CD4-positive, alpha-beta T cell treated with Interleukin-1 beta for 1 hour (primary cell): Measurements from ENCODE around the gene SRP19.
A peak's percentile ranks its signal among the peaks of the same experiment; 100 is the strongest.
"Not testable (repeated sequence)": the region's sequence is repeated elsewhere in the genome, so short reads cannot be mapped to it uniquely, and the experiment has no call there.

Source experiments
- DNase-seq, 2 donors: peaks; one replicate each; pipeline ENCODE4 v3.0.0-alpha.2; 2020 to 2022

SRP19 gene

DNA sequence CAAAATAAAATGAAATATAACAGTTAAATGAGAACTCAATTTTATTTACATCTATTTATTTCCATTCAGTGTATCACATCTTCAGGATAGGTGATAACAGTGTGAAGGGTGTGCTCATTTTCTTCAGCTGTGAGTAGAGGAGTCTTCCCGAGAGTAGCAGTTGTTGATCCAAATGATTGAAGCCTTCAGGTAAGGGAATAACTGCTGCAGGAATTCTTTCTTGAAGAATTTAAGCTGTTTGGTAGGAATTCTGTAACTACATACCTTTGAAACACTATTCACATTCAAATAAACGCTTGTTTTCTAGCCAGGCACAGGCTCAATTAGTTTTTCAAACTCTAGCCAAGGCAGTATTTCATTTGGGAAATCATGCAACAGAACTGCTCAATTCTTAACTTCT is 15.3 kb downstream of the SRP19 start:
- no peak for DNase-seq

DNA sequence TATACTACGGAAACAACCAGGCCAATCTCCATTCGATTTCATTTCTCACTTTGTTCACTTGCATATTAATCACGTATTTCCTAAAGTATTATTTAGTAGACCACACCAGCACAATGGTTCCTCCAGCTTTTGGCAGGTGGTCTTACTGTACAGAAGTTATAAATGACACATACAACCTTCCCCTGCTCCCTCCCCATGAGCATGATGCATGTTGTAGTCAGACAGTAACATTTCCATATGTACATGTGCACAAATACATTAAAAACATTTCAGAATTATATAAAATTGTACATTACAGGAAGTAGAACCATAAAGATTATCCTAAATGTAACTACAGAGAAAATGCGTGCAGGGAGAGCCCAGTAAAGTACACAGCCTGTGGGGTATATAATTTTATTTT is 17.0 kb downstream of the SRP19 start:
- DNase-seq: no peak

GRCh38 chr5:112878760-112879159 is 17.7 kb downstream of the SRP19 start:
- DNase-seq: peak; percentile 5 to 50

DNA sequence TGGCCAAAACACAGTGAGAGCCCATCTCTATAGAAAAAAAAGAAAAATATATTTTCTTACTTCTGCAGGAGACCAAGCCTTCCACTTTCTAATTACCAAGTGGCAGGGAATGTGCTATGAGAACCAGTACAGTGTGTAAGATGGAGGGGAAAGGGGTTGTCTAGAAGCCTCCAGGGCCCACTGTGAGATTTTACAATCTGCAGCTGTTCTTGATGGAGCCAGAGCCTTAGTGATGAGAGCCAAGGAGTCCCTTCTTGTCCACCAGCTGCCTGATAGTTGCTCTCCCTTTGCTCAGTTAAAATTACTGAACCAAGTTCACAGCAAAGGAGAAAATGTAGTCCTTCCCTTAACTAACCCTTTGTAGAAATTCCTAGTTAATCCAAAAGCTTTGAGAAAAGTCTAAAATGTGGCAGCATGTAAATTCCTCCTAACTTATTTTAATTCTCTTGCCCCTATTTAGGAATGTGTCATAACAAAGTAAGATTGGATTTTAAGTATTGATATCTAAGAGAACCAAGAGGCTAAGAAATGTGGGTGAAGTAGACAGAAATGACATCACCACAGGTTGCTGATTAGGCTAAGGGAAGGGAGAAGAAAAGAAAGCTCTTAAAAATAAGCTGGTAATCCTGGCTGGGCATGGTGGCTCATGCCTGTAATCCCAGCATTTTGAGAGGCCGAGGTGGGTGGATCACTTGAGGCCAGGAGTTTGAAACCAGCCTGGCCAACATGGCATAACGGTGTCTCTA is 19.3 kb downstream of the SRP19 start:
- DNase-seq: no peak

- no peak for DNase-seq
These were observed 22.1 kb downstream of the SRP19 start for GRCh38 chr5:112883192-112883591.

GRCh38 chr5:112885001-112885400 is 23.9 kb downstream of the SRP19 start:
- no peak for DNase-seq

- DNase-seq: no peak
These were observed 25.9 kb downstream of the SRP19 start for GRCh38 chr5:112886975-112887374.

GRCh38 chr5:112892066-112892465 is 31.0 kb downstream of the SRP19 start:
- not testable (repeated sequence) for DNase-seq

GRCh38 chr5:112892776-112893175 is 31.7 kb downstream of the SRP19 start:
- DNase-seq: no peak

GRCh38 chr5:112895682-112896081 is 34.6 kb downstream of the SRP19 start:
- no peak for DNase-seq

- no peak for DNase-seq
These were observed 41.5 kb downstream of the SRP19 start for GRCh38 chr5:112902561-112902960.

DNA sequence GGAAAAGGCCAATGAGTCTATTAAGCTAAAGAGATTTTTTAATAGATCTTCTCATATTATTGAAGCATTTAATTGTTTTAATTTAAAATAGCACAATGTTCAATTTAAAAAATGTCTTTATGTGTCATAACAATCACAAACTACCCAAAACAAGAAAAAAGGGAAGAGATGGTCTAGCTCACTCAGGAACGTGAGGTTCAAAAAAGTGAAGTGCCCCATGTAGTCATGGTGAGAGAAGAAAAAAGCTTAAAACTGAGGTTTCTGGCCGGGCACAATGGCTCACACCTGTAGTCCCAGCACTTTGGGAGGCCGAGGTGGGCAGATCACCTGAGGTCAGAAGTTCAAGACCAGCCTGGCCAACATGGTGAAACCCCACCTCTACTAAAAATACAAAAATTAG is 43.9 kb downstream of the SRP19 start:
- not testable (repeated sequence) for DNase-seq

DNA sequence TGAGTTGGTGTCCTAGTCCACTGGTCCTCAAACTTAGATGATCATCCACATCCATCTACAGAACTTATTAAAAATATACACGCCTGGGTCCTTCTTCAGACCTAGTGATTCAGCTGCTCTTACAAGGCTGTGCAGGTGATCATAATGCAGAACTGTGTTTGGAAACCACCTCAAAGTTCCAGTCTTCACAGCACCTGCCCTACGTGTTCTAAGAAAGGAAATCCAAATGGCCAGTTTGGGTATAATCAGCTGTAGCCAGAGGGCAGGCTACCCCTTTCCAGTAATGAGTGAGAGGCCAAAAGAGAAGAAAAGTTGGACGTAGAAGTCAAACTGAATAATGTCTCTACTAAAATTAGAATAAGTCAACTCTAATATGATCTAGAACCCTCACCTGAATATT is 45.5 kb downstream of the SRP19 start:
- DNase-seq: no peak

- no peak for DNase-seq
These were observed 46.1 kb downstream of the SRP19 start for GRCh38 chr5:112907166-112907631.

- no peak for DNase-seq
These were observed 47.8 kb downstream of the SRP19 start for GRCh38 chr5:112908854-112909253.

- no peak for DNase-seq
These were observed 49.4 kb downstream of the SRP19 start for GRCh38 chr5:112910529-112910928.

DNA sequence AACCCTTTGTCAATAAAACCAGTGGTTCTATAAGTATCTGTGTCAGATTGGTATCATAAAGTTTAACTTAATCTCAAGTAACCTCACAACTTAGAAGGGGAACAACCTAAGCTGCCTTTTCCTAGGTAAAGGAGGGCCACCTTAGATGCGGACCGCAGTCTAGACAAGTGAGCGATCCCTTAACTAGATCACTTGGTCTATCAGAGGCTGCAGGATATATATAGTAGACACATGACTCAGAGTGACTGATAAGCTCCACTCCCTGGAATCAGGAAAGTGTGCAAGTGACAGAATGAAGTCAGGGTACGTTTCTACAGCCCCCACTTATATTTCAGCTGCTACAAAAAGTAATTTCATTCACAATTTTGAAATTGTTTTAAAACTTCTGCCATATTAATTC is 53.5 kb downstream of the SRP19 start:
- DNase-seq: no peak

GRCh38 chr5:112915831-112916230 is 54.7 kb downstream of the SRP19 start:
- no peak for DNase-seq

GRCh38 chr5:112917453-112917995 is 56.4 kb downstream of the SRP19 start:
- no peak for DNase-seq

DNA sequence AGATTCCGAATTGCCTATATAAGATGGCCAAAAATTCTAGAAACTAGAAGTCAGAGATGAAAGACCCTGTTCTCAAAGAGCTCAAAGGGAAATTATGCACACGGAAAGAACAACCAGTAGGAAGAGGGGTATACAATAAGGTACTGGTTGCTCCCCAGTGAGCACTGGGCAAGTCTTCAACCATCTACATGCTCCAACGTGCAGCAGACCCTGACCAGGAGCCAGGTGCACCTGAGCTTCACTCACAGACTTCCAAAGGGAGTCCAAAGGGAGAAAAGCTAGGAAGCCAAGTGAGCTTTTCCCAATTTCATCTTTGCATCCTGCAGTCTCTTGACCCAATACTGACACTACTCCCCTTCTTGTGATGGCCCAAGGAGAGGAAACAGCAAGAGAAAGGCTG is 57.0 kb downstream of the SRP19 start:
- DNase-seq: no peak

DNA sequence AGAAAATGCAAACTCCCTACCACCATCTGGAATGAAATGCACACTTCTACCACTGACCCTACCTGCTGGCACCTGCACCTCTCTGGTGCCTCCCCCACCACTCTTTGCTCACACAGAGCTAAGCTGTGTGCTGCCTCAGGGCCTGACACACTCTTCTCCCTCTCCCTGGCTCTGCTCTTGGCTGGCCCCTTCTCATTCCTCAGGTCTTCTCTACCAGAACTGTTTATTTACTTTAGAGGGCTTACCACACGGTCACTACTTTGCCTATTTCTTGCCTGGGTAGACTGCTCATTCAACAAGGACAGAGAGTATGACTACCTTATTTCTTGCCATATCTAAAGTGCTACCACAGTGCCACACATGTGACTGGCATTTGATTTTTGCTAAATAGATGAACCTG is 57.6 kb downstream of the SRP19 start:
- no peak for DNase-seq
